H1 (cell line): ENCODE results near the gene UBE2D4. TPM values are rescaled to one million over a fixed set of nuclear protein-coding genes. Genes with fewer than 3 reads are reported as not detected.

Experiments used
- CTCF ChIA-PET: fragments of 300-600 bp; sonication (Branson Sonifier 250); formaldehyde crosslinking; loops from one replicate; lab custom pipeline; 2021; ENCODE audit not compliant: partially characterized antibody; lab: Charles Lee
- POLR2A ChIA-PET: fragments of 300-600 bp; sonication (Branson Sonifier 250); formaldehyde crosslinking; loops from one replicate; lab custom pipeline; 2021; ENCODE audit warnings: inconsistent platforms; ENCODE audit not compliant: partially characterized antibody; lab: Charles Lee
- DNase-seq, 2 experiments: peaks; one replicate each; pipeline versions ENCODE4 v3.0.0 to v3.0.0-alpha.2; 2010 to 2022; ENCODE audit warnings: low spot score in 2 of 2, low read depth in 1 of 2, mixed read lengths in 1 of 2
- FAIRE-seq: peaks from 2 replicates; lab custom pipeline; 2011; peaks lifted over from hg19 to GRCh38; lab: Jason Lieb, UNC
- H2AFZ ChIP-seq: 2 replicates; pipeline ENCODE4 v1.8.1; 2012; ENCODE audit warnings: low read length, inconsistent platforms
- H2AK5ac ChIP-seq: 2 replicates; pipeline ENCODE4 v1.6.1; 2013; ENCODE audit warnings: low read depth, low read length
- H2BK120ac ChIP-seq: replicated peaks from 2 replicates; pipeline ENCODE3; 2013; ENCODE audit warnings: low read depth, low read length, inconsistent platforms
- H2BK12ac ChIP-seq: 2 replicates; pipeline ENCODE4 v1.6.1; 2013; ENCODE audit warnings: low read depth, low read length
- H2BK15ac ChIP-seq: 2 replicates; pipeline ENCODE4 v1.6.1; 2013; ENCODE audit warnings: low read length
- H2BK20ac ChIP-seq: 2 replicates; pipeline ENCODE4 v1.6.1; 2013; ENCODE audit warnings: low read length
- H2BK5ac ChIP-seq: 2 replicates; pipeline ENCODE4 v1.6.1; 2013; ENCODE audit warnings: low read depth, low read length
- H3K14ac ChIP-seq: 2 replicates; pipeline ENCODE4 v1.6.1; 2013; ENCODE audit warnings: inconsistent platforms; ENCODE audit not compliant: insufficient read length
- H3K18ac ChIP-seq: 2 replicates; pipeline ENCODE4 v1.6.1; 2013; ENCODE audit warnings: low read length; ENCODE audit errors: extremely low read depth
- H3K23ac ChIP-seq: 2 replicates; pipeline ENCODE4 v1.6.1; 2013; ENCODE audit warnings: inconsistent platforms; ENCODE audit not compliant: insufficient read length
- H3K23me2 ChIP-seq: 2 replicates; pipeline ENCODE4 v1.6.1; 2013; ENCODE audit warnings: low read depth, low read length
- H3K27ac ChIP-seq: 2 replicates; pipeline ENCODE4 v1.6.1; 2011; ENCODE audit warnings: low read depth, low read length, inconsistent platforms
- H3K27me3 ChIP-seq, 4 experiments: replicated peaks in 1 of 4; 1 replicate in 1 of 4; 2 replicates in 3 of 4; pipeline versions ENCODE4 v1.6.1 to v1.8.1; 2011 to 2013; ENCODE audit warnings: low read length in 3 of 4, mild to moderate bottlenecking in 3 of 4, inconsistent platforms in 2 of 4, mixed read lengths in 2 of 4, moderate library complexity in 1 of 4; ENCODE audit not compliant: control insufficient read depth in 3 of 4, insufficient read depth in 3 of 4; ENCODE audit errors: extremely low read depth in 1 of 4
- H3K36me3 ChIP-seq, 4 experiments: 2 replicates each; pipeline versions ENCODE4 v1.6.1 to v1.8.1; 2011 to 2013; ENCODE audit warnings: mild to moderate bottlenecking in 4 of 4, low read length in 3 of 4, moderate library complexity in 2 of 4, control low read depth in 1 of 4, inconsistent platforms in 1 of 4; ENCODE audit not compliant: insufficient read depth in 4 of 4, control insufficient read depth in 2 of 4
- H3K4ac ChIP-seq: replicated peaks from 2 replicates; pipeline ENCODE3; 2013; ENCODE audit warnings: low read length, low read depth, mixed read lengths, inconsistent platforms; ENCODE audit not compliant: insufficient read length
- H3K4me1 ChIP-seq, 4 experiments: replicated peaks in 1 of 4; 1 replicate in 1 of 4; 2 replicates in 3 of 4; pipeline versions ENCODE4 v1.6.1 to v1.8.1; 2011 to 2013; ENCODE audit warnings: low read length in 3 of 4, inconsistent platforms in 2 of 4, mixed read lengths in 1 of 4; ENCODE audit not compliant: insufficient read depth in 4 of 4, control insufficient read depth in 3 of 4
- H3K4me2 ChIP-seq, 2 experiments: 2 replicates each; pipeline versions ENCODE4 v1.6.1 to v1.8.1; 2011 to 2013; ENCODE audit warnings: low read depth in 2 of 2, low read length in 2 of 2, control low read depth in 1 of 2, inconsistent platforms in 1 of 2, mild to moderate bottlenecking in 1 of 2; ENCODE audit not compliant: insufficient read depth in 1 of 2
- H3K4me3 ChIP-seq, 4 experiments: fragments of 200-600, 300-600 bp in 1 of 4; sonication (generic), shearing (Covaris generic), sonication (Bioruptor Twin) in 1 of 4; 2 replicates each; pipeline versions ENCODE4 v1.5.1 to v1.8.1; 2011 to 2016; ENCODE audit warnings: low read length in 4 of 4, low read depth in 3 of 4, control low read depth in 2 of 4, inconsistent platforms in 2 of 4, mild to moderate bottlenecking in 2 of 4, mixed read lengths in 1 of 4, moderate library complexity in 1 of 4; ENCODE audit not compliant: insufficient read depth in 2 of 4; ENCODE audit errors: extremely low read depth in 1 of 4
- H3K56ac ChIP-seq: replicated peaks from 2 replicates; pipeline ENCODE3; 2013; ENCODE audit warnings: low read depth, mild to moderate bottlenecking, mixed read lengths, low read length, inconsistent platforms; ENCODE audit not compliant: insufficient read length
- H3K79me1 ChIP-seq: 2 replicates; pipeline ENCODE4 v1.6.1; 2013; ENCODE audit warnings: low read depth, low read length, control low read depth
- H3K79me2 ChIP-seq, 2 experiments: 2 replicates each; pipeline versions ENCODE4 v1.6.1 to v1.8.1; 2012 to 2013; ENCODE audit warnings: low read length in 2 of 2, mild to moderate bottlenecking in 2 of 2, inconsistent platforms in 1 of 2; ENCODE audit not compliant: insufficient read depth in 2 of 2, control insufficient read depth in 1 of 2
- H3K9ac ChIP-seq, 4 experiments: replicated peaks in 1 of 4; 1 replicate in 1 of 4; 2 replicates in 3 of 4; pipeline versions ENCODE4 v1.6.1 to v1.8.1; 2011 to 2013; ENCODE audit warnings: low read depth in 3 of 4, low read length in 3 of 4, control low read depth in 2 of 4, mild to moderate bottlenecking in 2 of 4, moderate library complexity in 2 of 4, inconsistent platforms in 1 of 4; ENCODE audit errors: extremely low read depth in 1 of 4
- H3K9me3 ChIP-seq, 2 experiments: 2 replicates each; pipeline versions ENCODE4 v1.6.1 to v1.8.1; 2012 to 2013; ENCODE audit warnings: mild to moderate bottlenecking in 2 of 2, moderate library complexity in 2 of 2, control low read depth in 1 of 2, inconsistent platforms in 1 of 2, low read depth in 1 of 2, low read length in 1 of 2, mixed read lengths in 1 of 2; ENCODE audit not compliant: insufficient read depth in 2 of 2
- H4K20me1 ChIP-seq, 2 experiments: replicated peaks in 1 of 2; 2 replicates each; pipeline versions ENCODE3 to v1.8.1; 2011 to 2013; ENCODE audit warnings: inconsistent platforms in 2 of 2, low read length in 2 of 2, mild to moderate bottlenecking in 1 of 2; ENCODE audit not compliant: insufficient read depth in 2 of 2, control insufficient read depth in 1 of 2
- H4K5ac ChIP-seq: 2 replicates; pipeline ENCODE4 v1.6.1; 2013; ENCODE audit warnings: low read length, low read depth, mixed read lengths, inconsistent platforms; ENCODE audit not compliant: insufficient read length
- H4K8ac ChIP-seq: 2 replicates; pipeline ENCODE4 v1.8.0; 2013; ENCODE audit warnings: mild to moderate bottlenecking, moderate library complexity, low read length, inconsistent platforms; ENCODE audit not compliant: insufficient read depth; ENCODE audit errors: extremely low read depth
- H4K91ac ChIP-seq: replicated peaks from 2 replicates; pipeline ENCODE3; 2013; ENCODE audit warnings: low read length, mixed read lengths, inconsistent platforms; ENCODE audit not compliant: insufficient read length
- RXRA ChIP-seq: IDR thresholded peaks from 2 replicates; pipeline ENCODE4 v1.6.1; 2011; ENCODE audit warnings: low read depth, mild to moderate bottlenecking, low read length, moderate library complexity; ENCODE audit not compliant: insufficient read depth
- TAF7 ChIP-seq: optimal IDR thresholded peaks from 2 replicates; pipeline ENCODE3; 2011; ENCODE audit warnings: low read depth, mild to moderate bottlenecking, inconsistent platforms, low read length, moderate library complexity, borderline replicate concordance
- WGBS, 2 experiments: shearing (Covaris generic) in 1 of 2; methylation state at CpG; one replicate each; pipeline versions ENCODE4 v1.1.6 to v1.1.7; 2013 to 2015; ENCODE audit warnings: low lambda C conversion rate in 2 of 2, mixed read lengths in 2 of 2, inconsistent platforms in 1 of 2, low coverage in 1 of 2, missing lambda C conversion rate in 1 of 2; ENCODE audit not compliant: insufficient replicate concordance in 2 of 2, insufficient coverage in 1 of 2, insufficient read length in 1 of 2; ENCODE audit errors: extremely low coverage in 1 of 2, missing lambda C conversion rate in 1 of 2; 5-methylcytosine and 5-hydroxymethylcytosine counted together
- polyA plus RNA-seq, 7 experiments: library from polyadenylated mRNA; depleted of rRNA in 3 of 7; stranded (reverse) in 5 of 7; unstranded in 2 of 7; fragments of >200 nt in 5 of 7; fragments of 200-250 nt in 2 of 7; gene quantifications; 1 replicate in 5 of 7; 2 replicates in 1 of 7; 4 replicates in 1 of 7; pipeline versions ENCODE4 v1.2.1 to v1.2.3, GENCODE V29; 2011 to 2013; ENCODE audit warnings: missing spikeins in 2 of 7, mixed read lengths in 2 of 7
- total RNA-seq: library from RNA; stranded (reverse); fragmentation: NEBNext Ultra II Directional; extraction: Animal tissue kit (Norgen Biotek cat#: 25700); gene quantifications from 2 replicates; pipeline ENCODE4 v1.2.1, GENCODE V29; 2021

The UBE2D4 gene
- total and polyA plus RNA-seq, 2 of the 8 experiments (the other 6 are each of a cell fraction or from before 2014, with no cell fraction given) = 3.4 to 9.4 TPM

GRCh38 chr7:43927810-43928209 is 1.6 kb downstream of the UBE2D4 start:
- Histone ChIP-seq H3K27ac (no peak overlapping the region), H2BK15ac (no peak overlapping the region), H2AK5ac (no peak overlapping the region), H3K79me1 (no peaks in the 10 kb centered on the region), H2BK20ac (no peak overlapping the region), H4K8ac (no peak overlapping the region), H4K20me1 (no peaks in the 10 kb centered on the region), H2AFZ (no peak overlapping the region), H3K9me3 (no peaks in the 10 kb centered on the region), H3K4me1 (peaks cover 0 to 4% (median 0%) of the 10 kb centered on the region in 4 experiments; a peak in 2 of 7 replicates), H3K56ac (no peak overlapping the region), H3K23ac (no peak overlapping the region), H2BK12ac (no peak overlapping the region), H2BK120ac (no peak overlapping the region), H3K27me3 (peaks cover 0 to 18% (median 6%) of the 10 kb centered on the region in 4 experiments; a peak in 6 of 7 replicates), H3K14ac (no peak overlapping the region), H3K4me2 (no peak overlapping the region), H4K91ac (no peak overlapping the region), H3K36me3 (no peaks in the 10 kb centered on the region), H3K18ac (no peak overlapping the region), H3K9ac (no peak overlapping the region), H4K5ac (no peak overlapping the region), H2BK5ac (no peak overlapping the region), H3K23me2 (peaks cover 4% of the 10 kb centered on the region; the same call in 1 of the 2 replicates), H3K4me3 (no peak overlapping the region), H3K79me2 (no peaks in the 10 kb centered on the region), H3K4ac (no peak overlapping the region)
- ChIA-PET CTCF (no interaction called here), POLR2A (interaction anchor here (1.3 to 1.4 kb wide), 2 partner anchors 15 to 24 kb away, joined by 5 to 6 read pairs; no protein-coding TSS in a partner anchor)
- no peak for DNase-seq
- 90% methylated on average over 4 of the region's 4 CpGs; no CpG with 5 or more reads in 1 of the 2 experiments for WGBS, 2 experiments
- TF ChIP-seq RXRA (no peak), TAF7 (no peak)
- no peak for FAIRE-seq
